ENCODE data around the gene ABHD2.

ABHD2 gene

GRCh38 chr15:89206908-89207331 is 118.7 kb downstream of the ABHD2 start:
- Histone ChIP-seq H3K36me3 (ENCODE audit: insufficient read depth, low read length) (no peaks in the 10 kb centered on the region), H4K20me1 (ENCODE audit: insufficient read depth, low read length) (no peaks in the 10 kb centered on the region), H3K9me3 (ENCODE audit: low read length) (no peaks in the 10 kb centered on the region), H3K9ac (ENCODE audit: low read length) (no peak overlapping the region), H3K4me2 (ENCODE audit: low read length) (peak overlapping the region; percentile 57; the same call in 1 of the 2 replicates), H3K27me3 (ENCODE audit: insufficient read depth, low read length) (no peaks in the 10 kb centered on the region; the same call in 1 of the 2 replicates), H3K9me2 (ENCODE audit: low read depth, low read length) (no peaks in the 10 kb centered on the region), H3K79me2 (ENCODE audit: insufficient read depth, low read length) (no peaks in the 10 kb centered on the region), H3K4me1 (ENCODE audit: insufficient read depth, low read length, severe bottlenecking) (peaks cover 7% of the 10 kb centered on the region), H3F3A (ENCODE audit: insufficient read depth, low read length) (no peaks in the 10 kb centered on the region), H2AFZ (ENCODE audit: low read length) (no peak overlapping the region), H3K27ac (ENCODE audit: low read depth, low read length, poor library complexity, severe bottlenecking) (no peak overlapping the region), H3K4me3 (ENCODE audit: low read depth, low read length, poor library complexity, severe bottlenecking) (no peak overlapping the region)
- TF ChIP-seq EZH2 (IDR thresholded peaks at IDR 0.05; ENCODE audit: borderline replicate concordance, low read length) = no peak
- peak; percentile 97 for TF ChIP-seq CTCF (IDR thresholded peaks at IDR 0.05; ENCODE audit: low read length)

- no peak for TF ChIP-seq EZH2 (IDR thresholded peaks at IDR 0.05; ENCODE audit: borderline replicate concordance, low read length)
- TF ChIP-seq CTCF (IDR thresholded peaks at IDR 0.05; ENCODE audit: low read length) = no peak
- no peak overlapping the region for H2AFZ ChIP-seq (ENCODE audit: low read length)
- H3K27me3 ChIP-seq (ENCODE audit: insufficient read depth, low read length) = no peaks in the 10 kb centered on the region; the same call in 1 of the 2 replicates
- no peak overlapping the region for H3K4me3 ChIP-seq (ENCODE audit: low read depth, low read length, poor library complexity, severe bottlenecking)
- H3K4me1 ChIP-seq (ENCODE audit: insufficient read depth, low read length, severe bottlenecking) = peaks cover 7% of the 10 kb centered on the region
- H3K9me3 ChIP-seq (ENCODE audit: low read length) = no peaks in the 10 kb centered on the region
- H3K4me2 ChIP-seq (ENCODE audit: low read length) = no peak overlapping the region
- no peaks in the 10 kb centered on the region for H3K9me2 ChIP-seq (ENCODE audit: low read depth, low read length)
- H4K20me1 ChIP-seq (ENCODE audit: insufficient read depth, low read length) = no peaks in the 10 kb centered on the region
- H3K27ac ChIP-seq (ENCODE audit: low read depth, low read length, poor library complexity, severe bottlenecking) = no peak overlapping the region
- no peak overlapping the region for H3K9ac ChIP-seq (ENCODE audit: low read length)
- H3F3A ChIP-seq (ENCODE audit: insufficient read depth, low read length) = no peaks in the 10 kb centered on the region
- H3K79me2 ChIP-seq (ENCODE audit: insufficient read depth, low read length) = no peaks in the 10 kb centered on the region
- no peaks in the 10 kb centered on the region for H3K36me3 ChIP-seq (ENCODE audit: insufficient read depth, low read length)
Observed at GRCh38 chr15:89208256-89208655, 120.0 kb downstream of the ABHD2 start.

GRCh38 chr15:89209057-89209456 is 120.8 kb downstream of the ABHD2 start:
- Histone ChIP-seq H3K9ac (ENCODE audit: low read length) (no peak overlapping the region), H3K79me2 (ENCODE audit: insufficient read depth, low read length) (no peaks in the 10 kb centered on the region), H4K20me1 (ENCODE audit: insufficient read depth, low read length) (no peaks in the 10 kb centered on the region), H3K4me2 (ENCODE audit: low read length) (no peak overlapping the region), H3K9me2 (ENCODE audit: low read depth, low read length) (no peaks in the 10 kb centered on the region), H3K27ac (ENCODE audit: low read depth, low read length, poor library complexity, severe bottlenecking) (no peak overlapping the region), H3K27me3 (ENCODE audit: insufficient read depth, low read length) (no peaks in the 10 kb centered on the region; the same call in 1 of the 2 replicates), H3K36me3 (ENCODE audit: insufficient read depth, low read length) (no peaks in the 10 kb centered on the region), H3K4me3 (ENCODE audit: low read depth, low read length, poor library complexity, severe bottlenecking) (no peak overlapping the region), H3K9me3 (ENCODE audit: low read length) (no peaks in the 10 kb centered on the region), H3K4me1 (ENCODE audit: insufficient read depth, low read length, severe bottlenecking) (peaks cover 7% of the 10 kb centered on the region), H3F3A (ENCODE audit: insufficient read depth, low read length) (no peaks in the 10 kb centered on the region), H2AFZ (ENCODE audit: low read length) (no peak overlapping the region)
- TF ChIP-seq EZH2 (IDR thresholded peaks at IDR 0.05; ENCODE audit: borderline replicate concordance, low read length) = no peak
- no peak for TF ChIP-seq CTCF (IDR thresholded peaks at IDR 0.05; ENCODE audit: low read length)

All from OCI-LY1 (cell line).